RWPE1 (cell line): Measurements from ENCODE around the gene TSPAN10.

Experiments
- CTCF ChIA-PET: fragments of 350-600 bp; sonication (Branson Sonifier 250); formaldehyde crosslinking; extraction: SDS; loops from one replicate; lab custom pipeline; 2021; lab: Yijun Ruan, JAX
- POLR2A ChIA-PET: fragments of 400-600 bp; formaldehyde crosslinking; extraction: SDS; loops from one replicate; lab custom pipeline; 2020; ENCODE audit warnings: antibody characterized with exemption; ENCODE audit not compliant: low non-redundant PET; lab: Yijun Ruan, JAX
- DNase-seq: peaks from one replicate; pipeline ENCODE4 v3.0.0; 2012; ENCODE audit warnings: low spot score
- H3K27ac ChIP-seq: fragments of 450-650 bp; 2 replicates; pipeline ENCODE4 v1.5.1; 2017
- CTCF ChIP-seq: fragments of 450-650 bp; conservative IDR thresholded peaks from 2 replicates; pipeline ENCODE4 v1.5.1; 2017; ENCODE audit warnings: low read depth, mild to moderate bottlenecking

TSPAN10 gene

GRCh38 chr17:81691196-81691595, 54.2 kb downstream of the TSPAN10 start:
- ChIA-PET POLR2A (no interaction called here), CTCF (interaction anchor here (0.6 kb wide), 1 partner anchor 514 kb away, joined by 4 read pairs; no protein-coding TSS in a partner anchor)
- no peak for DNase-seq
- H3K27ac ChIP-seq, result peak overlapping the region; percentile 91
- TF ChIP-seq CTCF, result no peak

GRCh38 chr17:81691608-81692007, 54.6 kb downstream of the TSPAN10 start:
- POLR2A ChIA-PET, result no interaction called here
- CTCF ChIA-PET, result no interaction called here

GRCh38 chr17:81693509-81694210, 56.7 kb downstream of the TSPAN10 start:
- CTCF ChIA-PET, result no interaction called here

More at GRCh38 chr17:81691608-81692007, 54.6 kb downstream of the TSPAN10 start:
- H3K27ac ChIP-seq, result peak overlapping the region; percentile 91; the same call in 1 of the 2 replicates
- no peak for DNase-seq
- no peak for TF ChIP-seq CTCF

GRCh38 chr17:81694810-81695209, 57.8 kb downstream of the TSPAN10 start:
- no peak for DNase-seq
- POLR2A ChIA-PET, result no interaction called here
- no peak for TF ChIP-seq CTCF
- H3K27ac ChIP-seq, result peak overlapping the region; percentile 55
- CTCF ChIA-PET, result interaction anchor here (1.0 kb wide), 1 partner anchor 17 kb away, joined by 3 read pairs; the partner anchor contains the start of gene SLC25A10

More at GRCh38 chr17:81693509-81694210, 56.7 kb downstream of the TSPAN10 start:
- H3K27ac ChIP-seq, result peak overlapping the region; percentile 55
- TF ChIP-seq CTCF, result no peak
- DNase-seq, result no peak
- POLR2A ChIA-PET, result interaction anchor here (0.6 kb wide), 1 partner anchor 19 kb away, joined by 3 read pairs; no protein-coding TSS in a partner anchor

GRCh38 chr17:81695211-81695610, 58.2 kb downstream of the TSPAN10 start:
- CTCF ChIA-PET, result interaction anchor here (1.0 kb wide), 1 partner anchor 16 kb away, joined by 3 read pairs; the partner anchor contains the start of gene SLC25A10

More at GRCh38 chr17:81695211-81695610, 58.2 kb downstream of the TSPAN10 start:
- peak overlapping the region; percentile 55 for H3K27ac ChIP-seq
- no peak for TF ChIP-seq CTCF
- DNase-seq, result no peak
- POLR2A ChIA-PET, result interaction anchor here (1.2 kb wide), 1 partner anchor 10 kb away, joined by 3 read pairs; no protein-coding TSS in a partner anchor
